HG03439 (cell line): ENCODE measurements around the gene RFNG.
A peak's percentile ranks its signal among the peaks of the same experiment; 100 is the strongest.

Experiments used
- ATAC-seq: cut with Tn5 transposase; IDR thresholded peaks from one replicate; pipeline ENCODE4 v1.9.1; 2021; ENCODE audit warnings: mild to moderate bottlenecking, moderate library complexity; ENCODE audit not compliant: unreplicated experiment

The RFNG gene

GRCh38 chr17:82051776-82052637, at the start of gene RFNG, which contains the start of gene GPS1:
TSS of gene RFNG (minus strand) at chr17:82051811. CDS start at chr17:82051766, 45 bp downstream.
TSS of gene GPS1 (plus strand) at chr17:82051898. CDS start at chr17:82051932, 34 bp downstream.
- ATAC-seq: no peak

- no peak for ATAC-seq
Measured at GRCh38 chr17:82101301-82101715, 49.7 kb upstream of the RFNG start.

GRCh38 chr17:82100502-82101298, 49.1 kb upstream of the RFNG start:
- no peak for ATAC-seq

- peak; percentile 21 for ATAC-seq
Measured at GRCh38 chr17:82098939-82099763, 47.5 kb upstream of the RFNG start.

- ATAC-seq: peak; percentile 65
Measured at GRCh38 chr17:82098169-82098938, 46.7 kb upstream of the RFNG start, which contains the start of gene FASN. TSS of gene FASN (minus strand) at chr17:82098236. CDS start at chr17:82096445, 1,791 bp downstream.

GRCh38 chr17:82097919-82098168, 46.2 kb upstream of the RFNG start:
- ATAC-seq: peak; percentile 23

- ATAC-seq: peak; percentile 3
Measured at GRCh38 chr17:82097184-82097918, 45.7 kb upstream of the RFNG start.

- ATAC-seq: no peak
Measured at GRCh38 chr17:82096709-82097183, 45.1 kb upstream of the RFNG start.

GRCh38 chr17:82095777-82096708, 44.4 kb upstream of the RFNG start:
- ATAC-seq: no peak

GRCh38 chr17:82094931-82095776, 43.5 kb upstream of the RFNG start:
- ATAC-seq: no peak

- ATAC-seq: no peak
Measured at GRCh38 chr17:82092995-82093751, 41.6 kb upstream of the RFNG start.

GRCh38 chr17:82092628-82092994, 41.0 kb upstream of the RFNG start:
- no peak for ATAC-seq

GRCh38 chr17:82092094-82092586, 40.5 kb upstream of the RFNG start:
- no peak for ATAC-seq

- no peak for ATAC-seq
Measured at GRCh38 chr17:82091264-82092066, 39.9 kb upstream of the RFNG start.

- no peak for ATAC-seq
Measured at GRCh38 chr17:82090549-82091263, 39.1 kb upstream of the RFNG start.
